Bronchial epithelial cell (primary cell): ENCODE data around the gene P2RX1. TPM values are rescaled to one million over a fixed set of nuclear protein-coding genes. Genes with fewer than 3 reads are reported as not detected.

ENCODE experiments used
- DNase-seq: peaks from one replicate; pipeline ENCODE4 v3.0.0-alpha.2; 2010; ENCODE audit warnings: low read depth
- FAIRE-seq: peaks from 2 replicates; lab custom pipeline; 2011; peaks lifted over from hg19 to GRCh38; lab: Jason Lieb, UNC
- H3K27me3 ChIP-seq: 2 replicates; pipeline ENCODE4 v1.5.1; 2011; ENCODE audit warnings: low read length; ENCODE audit not compliant: control insufficient read depth, insufficient read depth
- H3K36me3 ChIP-seq: 2 replicates; pipeline ENCODE4 v1.5.1; 2011; ENCODE audit warnings: low read length; ENCODE audit not compliant: control insufficient read depth, insufficient read depth
- H3K4me3 ChIP-seq: 2 replicates; pipeline ENCODE4 v1.5.1; 2011; ENCODE audit warnings: mild to moderate bottlenecking, low read depth, low read length, control low read depth
- total RNA-seq: library from RNA; depleted of rRNA; stranded (reverse); fragments of >200 nt; gene quantifications from 2 replicates; pipeline ENCODE4 v1.2.1, GENCODE V29; 2014
- TF ChIP-seq, protein P1 (sequence below): IDR thresholded peaks from 2 replicates; pipeline ENCODE4 v1.5.1; 2011; ENCODE audit warnings: mild to moderate bottlenecking, moderate library complexity, low read length, control low read depth, inconsistent platforms; ENCODE audit not compliant: insufficient read depth, severe bottlenecking

P2RX1 gene
- total RNA-seq, 1 donor from 2014 or later = not detected

GRCh38 chr17:3954086-3954485 lies 37.8 kb upstream of the P2RX1 start:
- H3K27me3 ChIP-seq = peaks cover 2% of the 10 kb centered on the region
- H3K36me3 ChIP-seq = no peaks in the 10 kb centered on the region
- no peak overlapping the region for H3K4me3 ChIP-seq
- DNase-seq = no peak
- FAIRE-seq = no peak
- TF ChIP-seq, protein P1, sequence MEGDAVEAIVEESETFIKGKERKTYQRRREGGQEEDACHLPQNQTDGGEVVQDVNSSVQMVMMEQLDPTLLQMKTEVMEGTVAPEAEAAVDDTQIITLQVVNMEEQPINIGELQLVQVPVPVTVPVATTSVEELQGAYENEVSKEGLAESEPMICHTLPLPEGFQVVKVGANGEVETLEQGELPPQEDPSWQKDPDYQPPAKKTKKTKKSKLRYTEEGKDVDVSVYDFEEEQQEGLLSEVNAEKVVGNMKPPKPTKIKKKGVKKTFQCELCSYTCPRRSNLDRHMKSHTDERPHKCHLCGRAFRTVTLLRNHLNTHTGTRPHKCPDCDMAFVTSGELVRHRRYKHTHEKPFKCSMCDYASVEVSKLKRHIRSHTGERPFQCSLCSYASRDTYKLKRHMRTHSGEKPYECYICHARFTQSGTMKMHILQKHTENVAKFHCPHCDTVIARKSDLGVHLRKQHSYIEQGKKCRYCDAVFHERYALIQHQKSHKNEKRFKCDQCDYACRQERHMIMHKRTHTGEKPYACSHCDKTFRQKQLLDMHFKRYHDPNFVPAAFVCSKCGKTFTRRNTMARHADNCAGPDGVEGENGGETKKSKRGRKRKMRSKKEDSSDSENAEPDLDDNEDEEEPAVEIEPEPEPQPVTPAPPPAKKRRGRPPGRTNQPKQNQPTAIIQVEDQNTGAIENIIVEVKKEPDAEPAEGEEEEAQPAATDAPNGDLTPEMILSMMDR = no peak

DNA sequence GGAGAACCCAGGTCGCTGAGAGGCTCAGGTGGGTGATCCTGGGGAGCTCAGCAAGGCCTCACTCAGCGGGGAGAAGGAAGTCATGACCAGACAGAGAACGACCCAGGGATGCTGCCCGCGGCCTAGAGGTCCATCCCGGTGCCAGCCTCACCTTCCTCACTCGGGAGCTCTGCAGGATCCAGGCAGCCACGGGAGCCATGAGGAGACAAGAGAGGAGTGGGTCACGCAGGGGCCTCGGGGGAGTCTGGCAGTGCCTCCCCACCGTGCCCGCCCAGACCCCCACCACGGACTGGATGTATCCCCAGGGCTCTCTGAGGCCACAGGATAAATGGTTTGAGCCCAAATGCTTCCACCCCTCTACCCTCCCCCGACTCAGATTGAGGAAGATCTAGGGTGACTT lies 37.3 kb upstream of the P2RX1 start:
- FAIRE-seq (no peak), DNase-seq (no peak)
- no peaks in the 10 kb centered on the region for H3K36me3 ChIP-seq
- no peak overlapping the region for H3K4me3 ChIP-seq
- TF ChIP-seq, protein P1 = no peak
- H3K27me3 ChIP-seq = peaks cover 2% of the 10 kb centered on the region

DNA sequence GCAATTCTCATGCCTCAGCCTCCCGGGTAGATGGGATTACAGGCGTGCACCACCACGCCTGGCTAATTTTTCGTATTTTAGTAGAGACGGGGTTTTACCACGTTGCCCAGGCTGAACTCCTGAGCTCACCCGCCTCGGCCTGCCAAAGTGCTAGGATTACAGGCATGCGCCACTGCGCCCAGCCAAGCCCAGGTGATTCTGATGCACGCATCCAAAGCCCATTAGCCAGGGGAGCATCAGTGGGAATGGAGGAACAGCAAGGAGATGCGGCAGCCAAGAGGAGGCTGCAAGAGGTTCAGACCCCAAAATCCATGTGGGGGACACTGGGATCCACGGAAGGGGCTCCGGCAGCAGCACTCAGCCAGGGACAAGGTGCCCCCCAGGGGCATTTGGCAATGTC lies 35.9 kb upstream of the P2RX1 start:
- DNase-seq (no peak), FAIRE-seq (no peak)
- TF ChIP-seq, protein P1 = no peak
- Histone ChIP-seq H3K4me3 (no peak overlapping the region), H3K36me3 (no peaks in the 10 kb centered on the region), H3K27me3 (peaks cover 2% of the 10 kb centered on the region)

- TF ChIP-seq, protein P1 = no peak
These were observed 35.2 kb upstream of the P2RX1 start for GRCh38 chr17:3951420-3951819.

DNA sequence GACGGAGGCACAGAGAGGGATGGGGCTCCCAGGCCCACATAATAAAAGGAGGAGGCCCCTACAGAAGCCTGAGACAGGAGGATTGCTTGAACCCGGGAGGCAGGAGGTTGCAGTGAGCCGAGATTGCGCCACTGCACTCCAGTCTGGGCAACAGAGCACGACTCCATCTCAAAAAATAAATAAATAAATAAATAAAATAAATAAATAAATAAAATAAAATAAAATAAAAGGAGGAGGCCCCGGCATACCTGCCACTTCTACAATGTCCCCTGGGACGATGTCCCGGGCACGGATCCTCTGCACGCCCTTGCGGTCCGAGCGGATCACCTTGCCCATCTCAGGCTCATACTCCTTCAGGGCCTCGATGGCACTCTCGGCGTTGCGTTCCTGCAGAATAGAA lies 34.7 kb upstream of the P2RX1 start:
- no peak for FAIRE-seq
- H3K36me3 ChIP-seq = no peaks in the 10 kb centered on the region

More at GRCh38 chr17:3951420-3951819, 35.2 kb upstream of the P2RX1 start:
- FAIRE-seq = no peak
- H3K27me3 ChIP-seq = peaks cover 2% of the 10 kb centered on the region
- H3K36me3 ChIP-seq = no peaks in the 10 kb centered on the region
- DNase-seq = no peak
- H3K4me3 ChIP-seq = no peak overlapping the region

More for the DNA sequence above, 34.7 kb upstream of the P2RX1 start:
- H3K4me3 ChIP-seq = no peak overlapping the region
- TF ChIP-seq, protein P1 = no peak
- H3K27me3 ChIP-seq = peaks cover 2% of the 10 kb centered on the region
- DNase-seq = no peak
